Stimulated activated CD4-positive, alpha-beta T cell treated with anti-CD3 and anti-CD28 coated beads, Interleukin-12 subunit alpha, Interleukin-12 subunit beta, amount 100 ng/mL, for 48 hours (primary cell): ENCODE results near the gene PLCB3.

ENCODE experiments used
- DNase-seq, 3 donors: peaks; one replicate each; pipeline ENCODE4 v3.0.0-alpha.2; 2020; ENCODE audit warnings: low read depth in 2 of 3, low spot score in 1 of 3

PLCB3 gene

DNA sequence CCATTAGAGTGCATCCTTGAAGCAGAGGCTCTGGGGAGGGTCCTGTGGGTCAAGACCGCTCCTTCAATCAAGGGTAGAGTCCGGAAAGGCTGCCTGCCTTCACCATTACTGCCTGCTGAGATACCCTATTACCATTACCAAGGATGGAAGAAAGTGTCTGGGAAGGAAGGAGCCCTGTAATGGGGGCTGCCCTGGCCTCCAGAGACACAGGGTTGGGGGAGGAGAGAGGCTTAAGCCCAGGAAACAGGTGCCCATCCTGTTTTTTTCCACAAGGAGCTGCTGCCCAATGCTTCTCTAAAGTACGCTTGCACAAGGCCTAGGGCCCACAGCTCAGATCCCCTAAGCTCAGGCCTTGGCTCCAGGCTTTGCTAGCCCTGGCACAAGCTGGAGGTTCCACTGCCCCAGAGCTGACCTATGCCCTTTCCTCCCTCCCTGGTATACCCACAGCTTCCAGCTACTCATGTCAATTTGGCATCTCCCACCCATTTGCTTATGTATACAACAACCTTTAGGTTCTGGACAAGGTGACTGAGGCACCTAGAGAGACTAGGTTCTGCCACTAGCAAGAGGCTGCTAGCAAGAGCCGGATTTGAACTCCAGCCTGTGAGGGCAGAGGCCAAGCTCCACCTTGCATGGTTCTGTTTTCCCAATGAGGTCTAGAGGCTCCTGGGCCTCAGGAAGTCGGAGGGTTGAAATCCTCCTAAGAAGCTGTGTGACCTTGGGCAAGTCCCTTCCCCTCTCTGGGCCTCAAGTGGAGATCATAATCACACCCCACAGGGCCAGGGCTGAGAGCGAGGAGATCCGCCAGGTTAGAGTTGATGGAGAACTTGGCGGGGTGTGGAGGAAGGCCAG is 1.5 kb upstream of the PLCB3 start:
- DNase-seq = no peak

DNA sequence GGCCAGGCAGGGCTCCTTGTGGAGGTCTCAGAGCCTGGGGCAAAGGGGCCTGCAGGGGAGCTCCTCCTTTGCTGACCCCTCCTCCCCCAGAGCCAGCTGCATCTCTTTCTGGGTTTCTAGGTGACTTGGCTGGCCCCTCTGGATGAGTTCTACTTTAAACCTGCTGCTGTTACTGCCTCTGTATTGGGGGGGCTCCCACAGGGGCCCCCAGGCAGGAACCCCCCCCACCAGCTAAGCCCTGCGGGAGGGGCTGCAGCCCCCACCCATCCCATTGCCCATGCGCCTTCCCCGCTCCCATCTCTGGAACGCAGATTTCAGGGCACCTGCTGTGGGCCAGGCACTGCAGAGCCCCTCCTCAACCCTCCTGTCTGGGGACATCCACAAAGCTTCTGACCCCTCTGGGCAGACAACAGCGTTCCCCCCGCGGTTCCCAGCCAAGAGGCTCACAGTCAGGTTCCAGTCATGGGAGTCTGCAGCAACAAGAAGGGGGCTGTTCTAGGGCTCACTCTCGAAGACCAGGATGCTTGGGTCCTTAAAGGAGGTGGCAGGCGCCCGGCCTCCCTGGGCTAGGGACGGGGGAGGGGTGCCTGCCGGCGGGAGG is 815 bp upstream of the PLCB3 start:
- DNase-seq = no peak

DNA sequence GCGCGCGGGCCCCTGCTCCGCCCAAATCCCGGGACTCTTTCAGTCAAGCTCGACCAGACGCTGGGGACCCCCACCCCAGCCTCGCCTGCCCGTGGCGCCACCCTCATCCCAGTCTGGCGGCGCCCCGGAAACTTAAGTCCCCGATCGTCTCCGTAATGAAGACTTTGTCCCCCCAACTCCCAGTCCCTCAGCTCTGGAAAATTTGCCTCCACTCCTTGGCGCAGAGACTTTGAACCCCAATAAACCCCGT is 348 bp downstream of the PLCB3 start:
- no peak for DNase-seq

DNA sequence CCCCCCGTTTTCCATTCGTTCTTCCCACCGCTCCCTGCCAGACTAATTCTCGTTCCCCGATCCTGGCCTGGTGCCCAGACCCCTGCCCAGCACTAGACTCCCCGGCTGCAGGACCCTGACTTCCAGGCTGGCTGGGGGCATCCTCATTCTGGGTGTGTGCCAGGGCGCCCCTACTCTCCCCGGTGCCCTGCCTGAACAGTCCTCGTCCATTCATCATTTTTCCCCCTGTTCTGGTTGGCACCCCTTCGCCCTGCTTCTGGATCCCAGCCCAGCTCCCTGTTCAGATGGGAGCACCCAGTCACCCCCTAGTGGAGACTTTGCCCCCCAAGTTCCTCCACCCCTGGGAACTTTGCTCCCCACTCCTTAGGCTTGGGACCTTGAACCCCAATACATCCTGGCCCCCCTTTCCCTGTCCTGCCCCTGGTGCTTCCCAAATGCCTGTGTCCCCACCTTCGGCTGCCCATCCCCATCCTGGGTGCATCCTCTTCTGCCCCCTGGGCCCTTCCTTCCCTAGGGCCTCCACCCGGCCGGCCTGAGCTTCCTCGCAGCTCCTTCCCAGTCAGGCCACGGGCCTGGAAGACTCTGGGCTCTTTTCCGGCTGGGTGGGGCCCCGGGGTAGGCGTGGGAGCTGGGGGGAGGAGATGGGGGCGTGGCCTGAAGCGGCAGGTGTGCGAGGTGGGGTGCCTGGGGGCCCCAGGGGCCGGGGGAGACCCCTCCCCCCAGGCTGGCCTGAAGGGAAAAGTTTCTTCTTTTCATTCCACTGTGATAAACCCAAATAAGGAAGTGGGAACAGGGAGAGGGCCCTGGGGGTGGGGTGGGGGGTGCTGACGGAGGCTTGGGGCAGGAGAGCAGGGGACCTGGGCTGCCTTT is 908 bp downstream of the PLCB3 start:
- DNase-seq = no peak

DNA sequence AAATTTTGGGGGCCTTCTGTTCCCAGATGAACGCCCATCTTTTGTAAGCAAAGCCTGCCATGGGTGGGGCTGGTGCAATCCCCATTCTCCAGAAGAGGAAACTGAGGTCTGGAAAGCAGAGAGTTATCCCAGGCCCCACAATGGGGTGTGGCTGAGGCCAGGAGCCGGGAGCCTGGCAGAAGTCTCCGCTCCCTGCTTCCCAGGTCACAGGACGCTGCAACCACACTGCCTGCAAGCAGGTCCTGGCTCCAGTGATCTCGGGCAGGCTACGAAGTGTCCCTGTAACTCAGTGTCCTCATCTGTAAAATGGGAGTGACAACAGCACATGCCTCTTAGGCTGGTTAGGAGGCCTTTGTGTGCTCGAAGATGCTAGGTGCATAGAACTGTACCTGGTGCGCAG is 1.7 kb downstream of the PLCB3 start:
- DNase-seq = no peak

DNA sequence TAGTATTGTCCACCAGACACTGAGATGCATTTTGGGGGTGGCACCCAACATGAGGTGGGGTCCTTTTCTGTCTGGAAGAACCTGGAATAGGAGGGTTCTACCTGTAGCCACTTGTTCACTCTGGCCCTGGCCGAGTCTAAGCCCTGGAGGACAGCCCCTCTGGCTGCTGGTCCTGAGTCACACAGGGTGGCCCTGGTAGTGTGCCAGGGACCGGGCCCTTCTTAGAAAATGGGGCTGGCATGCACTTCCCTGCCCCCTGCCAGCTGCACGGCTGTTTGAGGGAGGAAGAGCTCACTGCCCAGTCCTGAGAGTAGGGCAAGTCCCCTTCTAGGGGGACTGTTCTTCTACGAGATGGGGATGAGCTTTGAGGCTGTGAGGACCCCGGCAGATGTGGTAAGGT is 2.2 kb downstream of the PLCB3 start:
- no peak for DNase-seq

DNA sequence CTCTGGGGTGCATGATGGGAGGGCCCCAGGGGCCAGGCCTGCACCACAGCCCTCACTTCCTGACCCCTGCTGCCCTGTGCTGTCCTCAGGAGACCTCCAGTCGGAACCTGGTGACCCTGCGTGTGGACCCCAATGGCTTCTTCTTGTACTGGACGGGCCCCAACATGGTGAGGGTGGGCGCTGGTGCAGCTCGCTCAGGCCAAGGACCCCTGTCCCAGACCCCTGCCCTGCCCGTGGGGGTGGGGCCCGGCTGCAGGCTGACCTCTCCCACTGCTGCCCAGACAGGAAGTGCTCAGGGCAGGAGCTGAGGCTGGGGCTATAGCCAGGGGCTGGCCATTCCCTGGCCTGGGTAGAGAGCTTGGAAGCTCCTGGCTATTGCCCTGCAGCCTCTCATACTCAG is 3.0 kb downstream of the PLCB3 start:
- no peak for DNase-seq

DNA sequence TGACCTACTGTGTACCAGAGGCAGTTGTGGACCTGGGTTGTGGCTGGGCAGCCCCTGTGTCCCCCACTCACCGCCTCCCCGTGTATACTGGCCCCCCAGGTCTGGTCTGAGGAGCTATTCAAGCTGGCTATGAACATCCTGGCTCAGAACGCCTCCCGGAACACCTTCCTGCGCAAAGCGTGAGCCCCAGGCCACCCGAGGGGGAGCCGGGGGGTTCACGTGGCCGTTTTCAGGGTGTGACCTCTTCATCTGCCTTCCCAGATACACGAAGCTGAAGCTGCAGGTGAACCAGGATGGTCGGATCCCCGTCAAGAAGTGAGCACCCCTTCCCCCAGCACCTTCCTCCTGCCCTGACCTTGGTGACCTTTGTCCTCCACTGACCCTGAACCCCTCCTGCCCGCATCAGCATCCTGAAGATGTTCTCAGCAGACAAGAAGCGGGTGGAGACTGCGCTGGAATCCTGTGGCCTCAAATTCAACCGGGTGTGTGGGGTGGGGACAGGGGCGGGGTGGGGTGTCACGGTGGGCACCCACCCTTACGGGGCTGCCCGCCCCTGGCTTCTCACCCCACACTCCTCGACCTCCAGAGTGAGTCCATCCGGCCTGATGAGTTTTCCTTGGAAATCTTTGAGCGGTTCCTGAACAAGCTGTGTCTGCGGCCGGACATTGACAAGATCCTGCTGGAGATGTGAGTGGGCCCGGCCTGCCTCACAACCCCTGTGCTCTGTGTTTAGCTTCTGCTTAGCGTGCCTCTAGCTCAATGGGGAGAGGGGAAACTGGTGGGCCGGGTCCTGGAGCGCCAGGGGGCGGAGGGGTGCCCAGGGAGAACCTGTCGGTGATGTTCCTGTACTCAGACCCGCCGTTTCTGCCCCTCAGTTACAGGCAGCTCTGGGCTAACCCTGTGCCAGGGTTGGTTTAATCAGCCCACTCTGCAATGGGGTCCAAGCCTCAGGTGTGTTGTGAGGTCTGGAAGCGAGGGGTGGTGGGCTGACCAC is 4.1 kb downstream of the PLCB3 start:
- no peak for DNase-seq

DNA sequence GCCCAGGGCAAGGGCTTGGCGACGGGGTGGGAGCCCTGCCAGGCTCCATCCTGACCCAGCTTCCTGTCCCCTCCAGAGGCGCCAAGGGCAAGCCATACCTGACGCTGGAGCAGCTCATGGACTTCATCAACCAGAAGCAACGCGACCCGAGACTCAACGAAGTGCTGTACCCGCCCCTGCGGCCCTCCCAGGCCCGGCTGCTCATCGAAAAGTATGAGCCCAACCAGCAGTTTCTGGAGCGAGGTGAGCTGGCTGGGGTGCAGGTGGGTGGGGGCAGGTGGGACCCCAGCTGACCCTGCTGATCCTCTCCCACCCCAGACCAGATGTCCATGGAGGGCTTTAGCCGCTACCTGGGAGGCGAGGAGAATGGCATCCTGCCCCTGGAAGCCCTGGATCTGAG is 5.0 kb downstream of the PLCB3 start:
- no peak for DNase-seq

DNA sequence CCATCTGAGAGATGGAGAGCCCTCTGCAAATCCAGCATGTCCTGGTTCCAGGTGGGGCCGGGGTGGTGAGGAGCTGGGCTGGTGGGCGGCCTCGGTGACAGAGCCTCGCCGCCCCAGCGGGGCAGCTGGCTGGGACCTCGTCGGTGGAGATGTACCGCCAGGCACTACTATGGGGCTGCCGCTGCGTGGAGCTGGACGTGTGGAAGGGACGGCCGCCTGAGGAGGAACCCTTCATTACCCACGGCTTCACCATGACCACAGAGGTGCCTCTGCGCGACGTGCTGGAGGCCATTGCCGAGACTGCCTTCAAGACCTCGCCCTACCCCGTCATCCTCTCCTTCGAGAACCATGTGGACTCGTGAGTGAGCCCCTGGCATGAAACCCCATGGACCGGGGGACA is 7.0 kb downstream of the PLCB3 start:
- DNase-seq = no peak

DNA sequence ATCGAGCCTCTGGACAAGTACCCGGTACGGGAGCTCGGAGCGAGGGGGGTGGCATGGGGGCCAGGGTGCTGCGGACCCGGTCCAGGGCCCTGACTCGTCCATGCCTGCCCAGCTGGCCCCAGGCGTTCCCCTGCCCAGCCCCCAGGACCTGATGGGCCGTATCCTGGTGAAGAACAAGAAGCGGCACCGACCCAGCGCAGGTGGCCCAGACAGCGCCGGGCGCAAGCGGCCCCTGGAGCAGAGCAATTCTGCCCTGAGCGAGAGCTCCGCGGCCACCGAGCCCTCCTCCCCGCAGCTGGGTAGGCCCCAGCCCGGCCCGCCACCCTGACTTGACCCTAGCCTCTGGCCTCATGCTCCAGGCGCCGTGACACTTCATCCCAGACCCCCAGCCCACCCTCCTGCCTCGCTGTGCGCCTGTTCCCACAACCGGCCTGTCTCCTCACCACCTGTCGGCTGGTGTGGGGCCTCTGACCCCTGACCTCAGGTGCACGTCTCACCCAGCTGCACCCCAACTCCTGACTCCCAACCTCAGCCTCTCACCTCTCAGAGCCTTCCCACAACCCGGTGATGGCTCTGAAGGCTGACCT is 7.7 kb downstream of the PLCB3 start:
- DNase-seq = no peak

DNA sequence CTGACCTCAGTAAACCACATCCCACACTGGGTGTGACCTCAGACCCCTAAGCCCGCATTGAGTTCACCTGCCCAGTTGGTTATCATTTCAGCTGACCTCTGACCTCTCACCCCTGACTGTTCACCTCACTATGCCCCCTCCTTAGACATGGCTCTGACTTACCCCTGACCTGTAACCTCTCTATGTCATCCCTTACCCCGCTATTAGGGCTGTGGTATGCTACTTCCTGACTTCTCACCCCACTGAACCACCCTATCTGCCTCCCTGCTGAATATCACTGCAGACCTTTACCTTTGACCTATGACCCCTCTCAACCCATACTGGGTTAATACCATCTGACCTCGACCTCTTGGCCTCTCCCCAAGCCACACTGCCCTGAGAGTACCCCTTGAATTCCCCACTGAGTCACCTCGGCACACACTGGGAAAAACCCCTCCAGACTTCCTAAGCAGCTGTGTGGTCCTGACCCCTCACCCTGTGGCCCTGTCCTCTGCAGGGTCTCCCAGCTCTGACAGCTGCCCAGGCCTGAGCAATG is 8.3 kb downstream of the PLCB3 start:
- no peak for DNase-seq

DNA sequence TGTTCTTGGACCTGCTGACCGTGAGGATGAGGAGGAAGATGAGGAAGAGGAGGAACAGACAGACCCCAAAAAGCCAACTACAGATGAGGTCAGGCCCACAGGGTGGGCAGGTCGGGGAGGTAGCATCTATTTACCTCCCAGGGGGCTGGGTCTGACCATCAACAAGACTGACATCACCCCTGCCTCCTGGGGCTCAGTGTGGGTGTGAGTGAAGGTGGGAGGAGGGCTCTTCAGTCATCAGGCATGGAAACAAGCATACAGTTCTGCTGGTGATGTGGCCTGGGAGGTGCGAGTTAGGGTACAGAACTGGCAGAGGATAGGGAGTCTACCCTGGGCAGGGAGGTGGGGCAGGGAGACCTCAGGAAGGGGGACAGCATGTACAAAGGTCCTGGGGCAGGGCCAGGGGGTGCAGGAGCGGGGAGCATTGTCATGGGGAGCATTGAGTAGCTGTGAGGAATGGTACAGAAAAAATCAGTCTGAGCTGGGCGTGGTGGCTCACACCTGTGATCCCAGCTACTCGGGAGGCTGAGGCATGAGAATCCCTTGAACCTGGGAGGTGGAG is 8.9 kb downstream of the PLCB3 start:
- DNase-seq = no peak

DNA sequence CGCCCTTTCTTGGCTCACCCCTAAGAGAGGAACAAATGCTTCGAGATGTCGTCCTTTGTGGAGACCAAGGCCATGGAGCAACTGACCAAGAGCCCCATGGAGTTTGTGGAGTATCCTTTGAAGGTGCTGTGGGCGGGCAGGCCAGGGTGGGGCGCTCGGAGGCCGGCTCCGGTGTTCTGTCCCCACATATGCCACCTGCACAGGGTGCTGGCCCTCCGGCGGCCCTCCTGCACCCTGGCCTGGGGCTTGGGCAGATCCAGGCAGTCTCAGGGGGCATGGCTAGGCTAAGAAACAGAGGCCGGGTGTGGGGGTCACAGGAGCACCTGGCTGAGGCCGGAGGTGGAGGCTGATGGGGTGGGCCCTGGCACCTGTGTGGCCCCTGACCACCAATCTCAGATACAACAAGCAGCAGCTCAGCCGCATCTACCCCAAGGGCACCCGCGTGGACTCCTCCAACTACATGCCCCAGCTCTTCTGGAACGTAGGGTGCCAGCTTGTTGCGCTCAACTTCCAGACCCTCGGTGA is 10.3 kb downstream of the PLCB3 start:
- no peak for DNase-seq

DNA sequence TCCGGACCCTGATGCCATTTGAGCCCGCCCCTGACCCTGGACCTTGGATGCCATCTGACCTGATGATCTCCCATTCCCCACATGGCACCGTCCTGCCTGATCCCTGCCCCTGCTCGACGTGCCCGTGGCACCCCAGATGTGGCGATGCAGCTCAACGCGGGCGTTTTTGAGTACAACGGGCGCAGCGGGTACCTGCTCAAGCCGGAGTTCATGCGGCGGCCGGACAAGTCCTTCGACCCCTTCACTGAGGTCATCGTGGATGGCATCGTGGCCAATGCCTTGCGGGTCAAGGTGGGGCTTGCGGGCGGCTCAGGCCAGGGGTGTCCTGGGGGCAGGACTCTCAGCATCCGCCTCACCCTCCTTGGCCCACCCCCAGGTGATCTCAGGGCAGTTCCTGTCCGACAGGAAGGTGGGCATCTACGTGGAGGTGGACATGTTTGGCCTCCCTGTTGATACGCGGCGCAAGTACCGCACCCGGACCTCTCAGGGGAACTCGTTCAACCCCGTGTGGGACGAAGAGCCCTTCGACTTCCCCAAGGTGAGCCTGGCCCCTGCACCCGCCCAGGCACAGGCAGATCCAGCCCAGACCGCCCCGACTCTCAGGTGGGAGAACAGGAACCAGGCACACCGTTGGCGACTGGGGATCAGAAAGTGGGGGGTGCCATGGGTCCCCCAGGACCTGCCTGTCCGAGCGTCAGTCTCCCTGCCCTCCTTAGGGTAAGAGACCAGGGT is 11.1 kb downstream of the PLCB3 start:
- DNase-seq = no peak

DNA sequence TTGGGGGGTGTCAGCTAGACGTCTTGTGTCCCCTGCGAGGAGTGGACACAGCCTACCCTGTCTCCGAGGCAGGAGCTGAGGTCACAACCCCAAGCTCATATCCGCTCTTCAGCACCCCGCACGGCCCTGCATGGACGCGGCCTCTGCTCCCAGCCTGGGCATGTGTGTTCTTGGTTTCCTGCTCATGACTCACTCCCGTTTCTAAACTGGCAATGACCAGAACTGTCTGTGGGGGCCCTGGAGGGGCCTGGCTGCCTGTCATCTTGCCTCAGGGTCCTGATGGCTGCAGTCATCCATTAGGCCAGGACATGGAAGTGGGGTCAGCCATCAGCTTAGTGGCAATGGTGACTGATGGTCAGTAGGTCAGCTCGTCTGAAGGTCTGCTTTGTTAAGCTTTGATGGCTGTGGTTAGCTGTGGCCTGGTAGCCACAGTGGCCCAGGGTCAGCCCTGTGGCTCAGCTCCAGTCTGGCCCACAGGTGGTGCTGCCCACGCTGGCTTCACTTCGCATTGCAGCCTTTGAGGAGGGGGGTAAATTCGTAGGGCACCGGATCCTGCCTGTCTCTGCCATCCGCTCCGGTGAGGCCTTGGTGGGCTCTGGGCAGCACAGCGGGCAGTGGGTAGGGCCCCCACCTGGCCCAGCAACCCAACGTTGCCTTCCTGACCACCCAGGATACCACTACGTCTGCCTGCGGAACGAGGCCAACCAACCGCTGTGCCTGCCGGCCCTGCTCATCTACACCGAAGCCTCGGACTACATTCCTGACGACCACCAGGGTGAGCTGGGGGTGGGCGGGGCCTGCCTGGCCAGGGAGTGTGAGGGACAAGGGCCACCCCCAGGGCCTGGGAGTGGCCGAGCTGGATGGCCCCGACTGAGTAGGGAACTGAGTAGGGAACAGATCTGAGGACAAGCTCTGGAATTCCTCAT is 12.0 kb downstream of the PLCB3 start:
- no peak for DNase-seq

DNA sequence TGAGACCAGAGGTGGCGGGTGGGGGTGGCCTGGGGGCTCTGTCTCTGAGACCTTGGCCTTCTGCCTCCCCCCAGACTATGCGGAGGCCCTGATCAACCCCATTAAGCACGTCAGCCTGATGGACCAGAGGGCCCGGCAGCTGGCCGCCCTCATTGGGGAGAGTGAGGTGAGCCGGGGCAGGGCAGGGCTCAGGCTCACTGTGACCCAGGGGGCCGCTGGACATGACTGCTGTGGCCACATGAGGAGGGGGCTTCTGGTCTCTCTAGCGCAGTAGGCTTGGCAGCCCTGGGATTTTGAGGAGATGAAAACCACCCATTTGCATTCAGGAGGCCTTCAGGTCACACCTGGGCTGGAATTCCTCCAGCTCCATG is 12.6 kb downstream of the PLCB3 start:
- no peak for DNase-seq

DNA sequence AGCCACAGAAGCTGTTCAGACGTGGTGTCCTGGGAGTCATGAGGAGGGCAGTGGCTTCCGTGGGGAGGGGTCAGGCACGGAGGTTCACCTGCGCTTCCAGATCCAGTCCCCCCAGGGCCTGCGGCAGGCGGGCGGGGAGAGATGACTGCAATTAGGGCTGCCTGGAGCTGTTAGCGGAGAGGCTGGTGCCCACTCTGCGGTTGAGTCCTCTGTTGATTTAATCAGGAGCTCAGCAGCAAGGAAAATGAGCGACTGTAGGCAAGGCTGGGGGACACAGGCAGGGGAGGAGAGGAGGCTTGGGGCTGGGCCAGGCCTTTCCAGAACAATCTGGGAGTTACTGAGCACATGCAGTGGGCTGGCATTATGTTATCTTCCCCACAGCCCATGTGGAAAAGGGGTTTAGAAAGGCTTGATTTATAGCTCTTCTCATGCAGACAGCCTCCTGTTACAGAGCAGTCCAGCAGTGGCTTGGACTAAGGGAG is 13.1 kb downstream of the PLCB3 start:
- DNase-seq = no peak
